ENCODE data around the gene SLCO1B3.

DNA sequence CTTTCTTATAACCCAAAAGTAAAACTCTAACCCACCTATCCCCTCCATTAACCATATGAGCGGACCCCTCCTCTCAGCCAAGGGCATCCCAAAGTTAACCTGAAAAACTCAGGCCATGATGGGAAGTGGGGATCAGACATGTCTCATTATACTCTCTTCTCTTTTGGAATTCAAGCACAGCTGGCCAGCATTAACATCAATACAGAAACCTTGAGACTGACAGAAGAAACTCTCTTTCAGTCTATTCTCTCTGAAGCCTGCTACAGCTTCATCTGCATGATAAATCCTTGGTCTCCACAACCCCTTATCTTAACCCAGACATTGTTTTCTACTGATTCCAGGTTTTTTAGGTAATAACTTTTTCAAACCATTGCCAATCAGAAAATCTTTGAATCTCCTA lies 17.5 kb upstream of the SLCO1B3 start:
- TF ChIP-seq GABPA (IDR thresholded peaks at IDR 0.05; ENCODE audit: low read depth) (no peak), POLR2AphosphoS5 (IDR thresholded peaks at IDR 0.05; ENCODE audit: low read depth) (no peak), REST (IDR thresholded peaks at IDR 0.05; ENCODE audit: insufficient replicate concordance, low read depth) (no peak), SPI1 (IDR thresholded peaks at IDR 0.05; ENCODE audit: borderline replicate concordance, low read depth) (no peak)
- TF ChIP-seq, protein P1, sequence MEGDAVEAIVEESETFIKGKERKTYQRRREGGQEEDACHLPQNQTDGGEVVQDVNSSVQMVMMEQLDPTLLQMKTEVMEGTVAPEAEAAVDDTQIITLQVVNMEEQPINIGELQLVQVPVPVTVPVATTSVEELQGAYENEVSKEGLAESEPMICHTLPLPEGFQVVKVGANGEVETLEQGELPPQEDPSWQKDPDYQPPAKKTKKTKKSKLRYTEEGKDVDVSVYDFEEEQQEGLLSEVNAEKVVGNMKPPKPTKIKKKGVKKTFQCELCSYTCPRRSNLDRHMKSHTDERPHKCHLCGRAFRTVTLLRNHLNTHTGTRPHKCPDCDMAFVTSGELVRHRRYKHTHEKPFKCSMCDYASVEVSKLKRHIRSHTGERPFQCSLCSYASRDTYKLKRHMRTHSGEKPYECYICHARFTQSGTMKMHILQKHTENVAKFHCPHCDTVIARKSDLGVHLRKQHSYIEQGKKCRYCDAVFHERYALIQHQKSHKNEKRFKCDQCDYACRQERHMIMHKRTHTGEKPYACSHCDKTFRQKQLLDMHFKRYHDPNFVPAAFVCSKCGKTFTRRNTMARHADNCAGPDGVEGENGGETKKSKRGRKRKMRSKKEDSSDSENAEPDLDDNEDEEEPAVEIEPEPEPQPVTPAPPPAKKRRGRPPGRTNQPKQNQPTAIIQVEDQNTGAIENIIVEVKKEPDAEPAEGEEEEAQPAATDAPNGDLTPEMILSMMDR (IDR thresholded peaks at IDR 0.05; ENCODE audit: insufficient read depth, low read length): no peak
